HTR-8/SVneo (cell line): ENCODE results near the gene PRKCA.
A peak's percentile ranks its signal among the peaks of the same experiment; 100 is the strongest.
"Not testable (repeated sequence)": the region's sequence is repeated elsewhere in the genome, so short reads cannot be mapped to it uniquely, and the experiment has no call there.

ENCODE experiments used
- DNase-seq: peaks from one replicate; pipeline ENCODE4 v3.0.0; 2011; ENCODE audit warnings: low spot score, mixed read lengths; ENCODE audit not compliant: insufficient read length
- FAIRE-seq: peaks from 2 replicates; lab custom pipeline; 2011; peaks lifted over from hg19 to GRCh38; lab: Jason Lieb, UNC

Gene PRKCA

GRCh38 chr17:66712453-66712852 is 410.0 kb downstream of the PRKCA start:
- DNase-seq (no peak), FAIRE-seq (peak; percentile 9)

- not testable (repeated sequence) for FAIRE-seq, DNase-seq
Observed at GRCh38 chr17:66713021-66713532, 410.7 kb downstream of the PRKCA start.

GRCh38 chr17:66713533-66714042 is 411.2 kb downstream of the PRKCA start:
- DNase-seq (no peak), FAIRE-seq (no peak)

- peak; percentile 28 for FAIRE-seq
Observed at GRCh38 chr17:66714046-66715023, 411.9 kb downstream of the PRKCA start.

GRCh38 chr17:66715076-66715675 is 412.8 kb downstream of the PRKCA start:
- DNase-seq (no peak), FAIRE-seq (no peak)

More at GRCh38 chr17:66714046-66715023, 411.9 kb downstream of the PRKCA start:
- no peak for DNase-seq

GRCh38 chr17:66715745-66716156 is 413.3 kb downstream of the PRKCA start:
- FAIRE-seq: peak; percentile 4
- DNase-seq: peak; percentile 91

- no peak for DNase-seq
- no peak for FAIRE-seq
Observed at GRCh38 chr17:66716236-66717026, 414.0 kb downstream of the PRKCA start.

- no peak for FAIRE-seq
- DNase-seq: no peak
Observed at GRCh38 chr17:66717641-66718058, 415.2 kb downstream of the PRKCA start.

GRCh38 chr17:66720027-66720426 is 417.6 kb downstream of the PRKCA start:
- FAIRE-seq (no peak), DNase-seq (no peak)

GRCh38 chr17:66720567-66720966 is 418.2 kb downstream of the PRKCA start:
- DNase-seq (no peak), FAIRE-seq (peak; percentile 69)

GRCh38 chr17:66722341-66722740 is 419.9 kb downstream of the PRKCA start:
- DNase-seq (no peak), FAIRE-seq (no peak)

- DNase-seq: no peak
- FAIRE-seq: peak; percentile 60
Observed at GRCh38 chr17:66724581-66725341, 422.3 kb downstream of the PRKCA start.

GRCh38 chr17:66725438-66725837 is 423.0 kb downstream of the PRKCA start:
- not testable (repeated sequence) for DNase-seq, FAIRE-seq

- DNase-seq (no peak), FAIRE-seq (no peak)
Observed at GRCh38 chr17:66725956-66726355, 423.5 kb downstream of the PRKCA start.

- no peak for DNase-seq
- FAIRE-seq: no peak
Observed at GRCh38 chr17:66726371-66726770, 424.0 kb downstream of the PRKCA start.

GRCh38 chr17:66726846-66727245 is 424.4 kb downstream of the PRKCA start:
- FAIRE-seq: no peak

GRCh38 chr17:66727634-66728570 is 425.5 kb downstream of the PRKCA start:
- FAIRE-seq (peak; percentile 93), DNase-seq (peak; percentile 78)

More at GRCh38 chr17:66726846-66727245, 424.4 kb downstream of the PRKCA start:
- DNase-seq: no peak

GRCh38 chr17:66730461-66730923 is 428.1 kb downstream of the PRKCA start:
- FAIRE-seq (no peak), DNase-seq (no peak)
